ENCODE measurements around the gene TMEM98.
"Not testable (repeated sequence)": the region's sequence is repeated elsewhere in the genome, so short reads cannot be mapped to it uniquely, and the experiment has no call there.

The TMEM98 gene

DNA sequence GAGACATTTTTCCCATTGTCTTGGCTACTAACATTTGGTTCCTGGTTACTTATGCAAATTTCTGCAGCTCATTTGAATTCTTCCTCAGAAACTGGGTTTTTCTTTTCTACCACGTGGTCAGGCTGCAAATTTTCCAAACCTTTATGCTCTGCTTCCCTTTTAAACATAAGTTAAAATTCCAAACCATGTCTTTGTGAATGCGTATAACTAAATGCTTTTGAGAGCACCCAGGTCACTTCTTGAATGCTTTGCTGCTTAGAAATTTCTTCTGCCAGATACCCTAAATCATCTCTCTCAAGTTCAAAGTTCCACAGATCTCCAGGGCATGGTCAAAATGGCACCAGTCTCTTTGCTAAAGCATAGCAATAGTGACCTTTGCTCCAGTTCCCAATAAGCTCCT is 59.9 kb downstream of the TMEM98 start:
- not testable (repeated sequence) for DNase-seq

DNA sequence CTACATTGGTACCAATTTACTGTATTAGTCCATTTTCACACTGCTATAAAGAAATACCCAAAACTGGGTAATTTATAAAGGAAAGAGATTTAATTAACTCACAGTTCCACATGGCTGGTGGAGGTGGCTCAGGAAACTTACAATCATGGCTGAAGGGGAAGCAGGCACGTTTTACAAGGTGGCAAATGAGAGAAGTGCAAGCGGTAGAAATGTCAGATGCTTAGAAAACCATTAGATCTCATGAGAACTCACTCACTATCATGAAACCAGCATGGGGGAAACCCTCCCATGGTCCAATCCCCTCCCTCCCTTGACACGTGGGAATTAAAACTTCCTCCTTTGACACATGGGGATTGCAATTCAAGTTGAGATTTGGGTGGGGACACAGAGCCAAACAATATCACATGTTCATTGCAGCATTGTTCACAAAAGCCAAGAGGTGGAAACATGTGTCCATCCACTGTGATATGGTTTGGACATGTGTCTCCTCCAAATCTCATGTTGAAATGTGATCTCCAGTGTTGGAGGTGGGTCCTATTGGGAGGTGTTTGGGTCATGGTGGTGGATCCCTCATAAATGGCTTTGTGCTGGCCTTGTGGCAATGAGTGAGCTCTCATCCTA is 60.6 kb downstream of the TMEM98 start:
- no peak for DNase-seq

DNA sequence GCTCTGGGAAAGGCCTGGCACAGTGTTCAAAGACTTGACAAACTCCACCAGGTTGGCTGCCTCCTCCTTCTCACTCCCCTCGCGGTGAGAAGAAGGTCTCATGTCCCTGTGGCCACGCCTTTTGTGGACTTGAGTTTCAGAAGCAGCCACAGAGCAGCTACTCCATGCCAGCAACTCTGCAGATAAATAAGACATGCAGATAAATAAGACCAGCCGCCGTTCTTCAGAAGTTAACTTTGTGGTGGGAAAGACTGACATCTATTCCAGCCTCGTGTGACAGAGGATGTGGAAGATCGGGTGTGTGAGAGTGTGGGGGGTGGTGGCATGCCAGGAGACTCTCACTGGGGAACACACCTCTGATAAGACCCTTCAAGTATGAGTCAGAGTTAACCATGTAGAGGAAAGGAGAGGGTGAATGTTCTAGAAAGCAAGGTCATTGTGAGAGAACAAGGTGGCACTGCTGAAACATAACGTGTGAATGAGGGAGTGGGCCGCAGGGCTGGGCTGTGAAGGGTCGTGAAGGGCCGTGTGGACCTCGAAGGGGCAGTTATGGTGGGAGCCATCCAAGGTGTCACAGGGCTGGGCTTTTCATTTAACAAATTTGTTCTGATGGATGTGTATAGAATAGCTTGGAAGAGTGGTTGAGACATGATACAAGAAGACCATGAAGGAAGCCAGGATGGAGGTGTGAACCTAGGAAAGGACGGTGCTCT is 64.5 kb downstream of the TMEM98 start:
- no peak for DNase-seq

DNA sequence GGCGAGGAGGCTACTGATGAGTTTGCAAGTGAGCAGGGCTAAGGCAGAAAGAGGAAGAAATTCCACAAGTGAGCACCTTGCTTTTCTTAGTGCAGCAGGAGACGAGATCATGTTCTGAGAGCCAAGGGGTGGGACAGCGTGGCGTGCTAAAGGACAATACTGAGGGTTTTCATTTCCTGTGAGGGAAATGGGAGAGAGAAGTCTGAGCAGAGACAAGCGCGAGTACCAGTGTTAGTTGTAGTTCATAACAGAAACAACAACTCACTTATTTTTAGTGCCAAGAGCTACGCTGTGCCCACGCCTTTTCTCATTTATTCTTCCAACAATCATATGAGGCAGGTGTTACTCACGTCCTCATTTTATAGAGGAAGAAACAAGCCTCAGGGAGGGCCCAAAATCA is 66.0 kb downstream of the TMEM98 start:
- DNase-seq: no peak

Measured in NCI-H345 (cell line).